ENCODE results near the gene WIPI1. TPM values are rescaled to one million over a fixed set of nuclear protein-coding genes. Genes with fewer than 3 reads are reported as not detected.

Gene WIPI1
- polyA plus RNA-seq, 2 of the 4 experiments (the other 2 are of a cell fraction): 9.5 to 19.7 TPM

DNA sequence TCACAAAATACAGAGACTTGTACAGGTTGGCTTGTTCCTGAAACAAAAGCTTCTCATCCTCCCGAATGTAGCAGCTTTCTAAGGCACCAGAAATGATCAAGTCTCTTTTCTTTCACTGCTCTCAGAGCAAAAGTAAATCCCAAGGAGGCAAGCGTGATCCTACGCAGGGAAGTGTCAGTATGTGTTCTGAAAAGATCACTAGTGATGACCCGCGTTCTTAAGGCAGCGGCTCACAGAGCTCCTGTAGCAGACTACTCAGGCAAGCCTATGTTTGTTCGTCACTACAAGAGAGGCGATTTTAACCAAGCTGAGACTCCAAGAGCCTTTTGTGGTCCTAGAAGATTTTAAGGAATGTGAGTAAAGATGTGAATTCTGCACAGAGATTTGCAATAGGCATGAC lies 34.5 kb downstream of the WIPI1 start:
- 75% methylated on average over 8 of the region's 8 CpGs for WGBS (ENCODE audit: missing lambda C conversion rate)
- Histone ChIP-seq H3K27ac (no peak overlapping the region), H3K4me1 (no peaks in the 10 kb centered on the region), H3K9me3 (no peaks in the 10 kb centered on the region), H3K4me2 (no peak overlapping the region), H3K4me3 (no peak overlapping the region)
- ChIA-PET POLR2A (no interaction called here), CTCF (interaction anchor here (0.7 to 1.6 kb wide), 4 partner anchors 13 to 43 kb away, joined by 3 to 9 read pairs (median 6); no protein-coding TSS in a partner anchor)
- no peak for DNase-seq (ENCODE audit: low read depth in 1 of 2, low spot score in 1 of 2)
- TF ChIP-seq ESRRA (IDR thresholded peaks at IDR 0.05; ENCODE audit: borderline replicate concordance, low read length): no peak
- TF ChIP-seq, protein P1, sequence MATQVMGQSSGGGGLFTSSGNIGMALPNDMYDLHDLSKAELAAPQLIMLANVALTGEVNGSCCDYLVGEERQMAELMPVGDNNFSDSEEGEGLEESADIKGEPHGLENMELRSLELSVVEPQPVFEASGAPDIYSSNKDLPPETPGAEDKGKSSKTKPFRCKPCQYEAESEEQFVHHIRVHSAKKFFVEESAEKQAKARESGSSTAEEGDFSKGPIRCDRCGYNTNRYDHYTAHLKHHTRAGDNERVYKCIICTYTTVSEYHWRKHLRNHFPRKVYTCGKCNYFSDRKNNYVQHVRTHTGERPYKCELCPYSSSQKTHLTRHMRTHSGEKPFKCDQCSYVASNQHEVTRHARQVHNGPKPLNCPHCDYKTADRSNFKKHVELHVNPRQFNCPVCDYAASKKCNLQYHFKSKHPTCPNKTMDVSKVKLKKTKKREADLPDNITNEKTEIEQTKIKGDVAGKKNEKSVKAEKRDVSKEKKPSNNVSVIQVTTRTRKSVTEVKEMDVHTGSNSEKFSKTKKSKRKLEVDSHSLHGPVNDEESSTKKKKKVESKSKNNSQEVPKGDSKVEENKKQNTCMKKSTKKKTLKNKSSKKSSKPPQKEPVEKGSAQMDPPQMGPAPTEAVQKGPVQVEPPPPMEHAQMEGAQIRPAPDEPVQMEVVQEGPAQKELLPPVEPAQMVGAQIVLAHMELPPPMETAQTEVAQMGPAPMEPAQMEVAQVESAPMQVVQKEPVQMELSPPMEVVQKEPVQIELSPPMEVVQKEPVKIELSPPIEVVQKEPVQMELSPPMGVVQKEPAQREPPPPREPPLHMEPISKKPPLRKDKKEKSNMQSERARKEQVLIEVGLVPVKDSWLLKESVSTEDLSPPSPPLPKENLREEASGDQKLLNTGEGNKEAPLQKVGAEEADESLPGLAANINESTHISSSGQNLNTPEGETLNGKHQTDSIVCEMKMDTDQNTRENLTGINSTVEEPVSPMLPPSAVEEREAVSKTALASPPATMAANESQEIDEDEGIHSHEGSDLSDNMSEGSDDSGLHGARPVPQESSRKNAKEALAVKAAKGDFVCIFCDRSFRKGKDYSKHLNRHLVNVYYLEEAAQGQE (IDR thresholded peaks at IDR 0.05): no peak
- no peak for TF ChIP-seq CBX8 (IDR thresholded peaks at IDR 0.05)
- TF ChIP-seq, protein P2, sequence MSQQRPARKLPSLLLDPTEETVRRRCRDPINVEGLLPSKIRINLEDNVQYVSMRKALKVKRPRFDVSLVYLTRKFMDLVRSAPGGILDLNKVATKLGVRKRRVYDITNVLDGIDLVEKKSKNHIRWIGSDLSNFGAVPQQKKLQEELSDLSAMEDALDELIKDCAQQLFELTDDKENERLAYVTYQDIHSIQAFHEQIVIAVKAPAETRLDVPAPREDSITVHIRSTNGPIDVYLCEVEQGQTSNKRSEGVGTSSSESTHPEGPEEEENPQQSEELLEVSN (IDR thresholded peaks at IDR 0.05; ENCODE audit: borderline replicate concordance, low read depth): no peak
- TF ChIP-seq CTCF (IDR thresholded peaks at IDR 0.05): no peak
- TF ChIP-seq USF2 (IDR thresholded peaks at IDR 0.05): no peak
- TF ChIP-seq MAFK (IDR thresholded peaks at IDR 0.05; ENCODE audit: partially characterized antibody): no peak
- TF ChIP-seq SMC3 (IDR thresholded peaks at IDR 0.05): no peak
- TF ChIP-seq JUN (IDR thresholded peaks at IDR 0.05): no peak
- TF ChIP-seq EHMT2 (IDR thresholded peaks at IDR 0.05; ENCODE audit: low read depth): no peak
- TF ChIP-seq RAD21 (conservative IDR thresholded peaks at IDR 0.05 in 1 of 2, IDR thresholded peaks at IDR 0.05 in 1 of 2): no peak
- ATAC-seq: no peak
- FAIRE-seq: no peak

- ChIA-PET CTCF (no interaction called here), POLR2A (no interaction called here)
- FAIRE-seq (no peak), DNase-seq (ENCODE audit: low read depth in 1 of 2, low spot score in 1 of 2) (no peak), ATAC-seq (no peak)
- Histone ChIP-seq H3K27ac (no peak overlapping the region), H3K4me3 (no peak overlapping the region), H3K4me1 (no peaks in the 10 kb centered on the region), H3K9me3 (no peaks in the 10 kb centered on the region), H3K4me2 (no peak overlapping the region)
- no peak for TF ChIP-seq MAZ (IDR thresholded peaks at IDR 0.05; ENCODE audit: borderline replicate concordance, low read depth, low read length)
- no peak for TF ChIP-seq NR3C1 (IDR thresholded peaks at IDR 0.05)
- TF ChIP-seq GATA3 (IDR thresholded peaks at IDR 0.05; ENCODE audit: borderline replicate concordance): no peak
- TF ChIP-seq, protein P3, sequence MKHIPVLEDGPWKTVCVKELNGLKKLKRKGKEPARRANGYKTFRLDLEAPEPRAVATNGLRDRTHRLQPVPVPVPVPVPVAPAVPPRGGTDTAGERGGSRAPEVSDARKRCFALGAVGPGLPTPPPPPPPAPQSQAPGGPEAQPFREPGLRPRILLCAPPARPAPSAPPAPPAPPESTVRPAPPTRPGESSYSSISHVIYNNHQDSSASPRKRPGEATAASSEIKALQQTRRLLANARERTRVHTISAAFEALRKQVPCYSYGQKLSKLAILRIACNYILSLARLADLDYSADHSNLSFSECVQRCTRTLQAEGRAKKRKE (CRISPR knock-in tag; IDR thresholded peaks at IDR 0.05; ENCODE audit: low read depth): no peak
- no peak for TF ChIP-seq EHF (CRISPR knock-in tag; IDR thresholded peaks at IDR 0.05)
- no peak for TF ChIP-seq KDM5A (IDR thresholded peaks at IDR 0.05)
- TF ChIP-seq EHMT2 (IDR thresholded peaks at IDR 0.05; ENCODE audit: low read depth): no peak
- TF ChIP-seq HES2 (IDR thresholded peaks at IDR 0.05): no peak
- no peak for TF ChIP-seq RARB (CRISPR knock-in tag; IDR thresholded peaks at IDR 0.05)
- no peak for TF ChIP-seq MAFK (IDR thresholded peaks at IDR 0.05; ENCODE audit: partially characterized antibody)
- TF ChIP-seq KDM1A (IDR thresholded peaks at IDR 0.05; ENCODE audit: low read depth): no peak
- TF ChIP-seq RCOR1 (IDR thresholded peaks at IDR 0.05; ENCODE audit: low read depth, low read length): no peak
- no peak for TF ChIP-seq CBX2 (IDR thresholded peaks at IDR 0.05; ENCODE audit: borderline replicate concordance, low read depth)
- TF ChIP-seq ZFP36 (IDR thresholded peaks at IDR 0.05; ENCODE audit: borderline replicate concordance, partially characterized antibody): no peak
- no peak for TF ChIP-seq CTCF (IDR thresholded peaks at IDR 0.05)
- TF ChIP-seq TP53 (CRISPR knock-in tag; IDR thresholded peaks at IDR 0.05): no peak
- TF ChIP-seq SREBF2 (IDR thresholded peaks at IDR 0.05): no peak
- 68% methylated on average over 9 of the region's 9 CpGs for WGBS (ENCODE audit: missing lambda C conversion rate)
These were observed 35.8 kb downstream of the WIPI1 start for GRCh38 chr17:68421486-68421885.
